Measurements from ENCODE around the gene LILRB5. TPM values are rescaled to one million over a fixed set of nuclear protein-coding genes. Genes with fewer than 3 reads are reported as not detected.
A peak's percentile ranks its signal among the peaks of the same experiment; 100 is the strongest.

LILRB5 gene
- total and polyA plus RNA-seq, 9 of the 15 experiments (the other 6 are each of a cell fraction or from before 2014, with no cell fraction given): not detected

GRCh38 chr19:54207983-54208783 is 48.9 kb downstream of the LILRB5 start (continued):
- no peak for TF ChIP-seq ATF6 (CRISPR knock-in tag; IDR thresholded peaks at IDR 0.05)
- no peak; the same call in 1 of the 2 replicates for TF ChIP-seq RFX1 (IDR thresholded peaks at IDR 0.05)
- no peak for TF ChIP-seq MECOM (CRISPR knock-in tag; IDR thresholded peaks at IDR 0.05)
- TF ChIP-seq ZNF511 (CRISPR knock-in tag; IDR thresholded peaks at IDR 0.05): no peak; the same call in 1 of the 2 replicates
- no peak; the same call in 1 of the 2 replicates for TF ChIP-seq ZNF780A (CRISPR knock-in tag; IDR thresholded peaks at IDR 0.05)
- TF ChIP-seq XRCC4 (IDR thresholded peaks at IDR 0.05; ENCODE audit: extremely low read depth, insufficient read depth, insufficient read length): no peak
- TF ChIP-seq BRF1 (IDR thresholded peaks at IDR 0.05; ENCODE audit: borderline replicate concordance, extremely low read depth, insufficient read length): no peak
- no peak for TF ChIP-seq HSF4 (CRISPR knock-in tag; IDR thresholded peaks at IDR 0.05; ENCODE audit: borderline replicate concordance)
- TF ChIP-seq MTF1 (CRISPR knock-in tag; IDR thresholded peaks at IDR 0.05; ENCODE audit: borderline replicate concordance): no peak
- TF ChIP-seq SMAD1 (IDR thresholded peaks at IDR 0.05; ENCODE audit: low read depth, low read length, partially characterized antibody): peak; percentile 84
- no peak for TF ChIP-seq ZNF436 (CRISPR knock-in tag; IDR thresholded peaks at IDR 0.05)
- no peak for TF ChIP-seq CHAMP1 (IDR thresholded peaks at IDR 0.05)
- TF ChIP-seq CBX5 (IDR thresholded peaks at IDR 0.05; ENCODE audit: borderline replicate concordance, low read depth): no peak
- TF ChIP-seq MAFK (IDR thresholded peaks at IDR 0.05; ENCODE audit: low read length): no peak; the same call in 1 of the 2 replicates
- peak in 1 of 2 experiments; percentile 90; a peak in 2 of 4 replicates for TF ChIP-seq BCLAF1 (IDR thresholded peaks at IDR 0.05; ENCODE audit: borderline replicate concordance in 1 of 2, control insufficient read depth in 1 of 2, low read depth in 2 of 2, low read length in 1 of 2)
- TF ChIP-seq POLR2A (conservative IDR thresholded peaks at IDR 0.05): peak; percentile 93
